Endodermal cell (in vitro differentiated cells): ENCODE data around the gene NTRK2. TPM values are rescaled to one million over a fixed set of nuclear protein-coding genes. Genes with fewer than 3 reads are reported as not detected.

Experiments used
- DNase-seq: peaks from one replicate; pipeline ENCODE4 v3.0.0-alpha.2; 2017
- H3K27ac ChIP-seq: 2 replicates; pipeline ENCODE4 v1.5.1; 2013; ENCODE audit warnings: mild to moderate bottlenecking, low read depth, low read length, moderate library complexity
- H3K27me3 ChIP-seq: 2 replicates; pipeline ENCODE4 v1.6.1; 2013; ENCODE audit warnings: mild to moderate bottlenecking, low read length, moderate library complexity; ENCODE audit not compliant: insufficient read depth, control insufficient read depth, poor library complexity, severe bottlenecking
- H3K36me3 ChIP-seq: 2 replicates; pipeline ENCODE4 v1.7.0; 2013; ENCODE audit warnings: mild to moderate bottlenecking, low read length, moderate library complexity; ENCODE audit not compliant: control insufficient read depth, insufficient read depth
- H3K4me1 ChIP-seq: one replicate; pipeline ENCODE4 v1.7.0; 2013; ENCODE audit warnings: low read length; ENCODE audit not compliant: control insufficient read depth, insufficient read depth
- H3K4me3 ChIP-seq: 2 replicates; pipeline ENCODE4 v1.5.1; 2013; ENCODE audit warnings: mild to moderate bottlenecking, low read length, moderate library complexity
- H3K9ac ChIP-seq: 2 replicates; pipeline ENCODE4 v1.6.1; 2013; ENCODE audit warnings: mild to moderate bottlenecking, low read length, moderate library complexity; ENCODE audit not compliant: poor library complexity, severe bottlenecking; ENCODE audit errors: extremely low read depth
- H3K9me3 ChIP-seq: 2 replicates; pipeline ENCODE4 v1.6.1; 2013; ENCODE audit warnings: mild to moderate bottlenecking, low read length, moderate library complexity; ENCODE audit not compliant: control insufficient read depth
- H3K27ac Mint-ChIP-seq: 2 replicates; pipeline ENCODE4 v1.8.0; 2020; ENCODE audit warnings: mixed read lengths
- H3K27me3 Mint-ChIP-seq: 2 replicates; pipeline ENCODE4 v1.8.0; 2021; ENCODE audit warnings: mild to moderate bottlenecking, mixed read lengths; ENCODE audit not compliant: insufficient read depth
- H3K36me3 Mint-ChIP-seq: 2 replicates; pipeline ENCODE4 v1.8.0; 2020; ENCODE audit warnings: low read depth, mixed read lengths
- H3K4me1 Mint-ChIP-seq: 2 replicates; pipeline ENCODE4 v1.8.0; 2020; ENCODE audit warnings: mixed read lengths
- H3K4me3 Mint-ChIP-seq: 2 replicates; pipeline ENCODE4 v1.8.0; 2020; ENCODE audit warnings: mild to moderate bottlenecking, moderate library complexity, mixed read lengths
- H3K9me3 Mint-ChIP-seq: 2 replicates; pipeline ENCODE4 v1.8.0; 2020; ENCODE audit warnings: mild to moderate bottlenecking, mixed read lengths
- WGBS, 2 experiments: methylation state at CpG; one replicate each; pipeline versions ENCODE4 v1.1.5 to v1.1.7; 2013; ENCODE audit warnings: missing lambda C conversion rate in 2 of 2, mixed read lengths in 1 of 2; ENCODE audit not compliant: insufficient coverage in 1 of 2, insufficient read length in 1 of 2; 5-methylcytosine and 5-hydroxymethylcytosine counted together
- total RNA-seq, 2 donors: library from RNA; stranded (reverse); fragmentation: NEBNext Ultra II Directional in 1 of 2; extraction: Animal tissue kit (Norgen Biotek cat#: 25700) in 1 of 2; gene quantifications; 2 replicates in 1 of 2; 3 replicates in 1 of 2; pipeline ENCODE4 v1.2.1, GENCODE V29; 2021
- TF ChIP-seq, protein P1 (sequence below): fragments of 200-600 bp; sonication (generic); conservative IDR thresholded peaks from 2 replicates; pipeline ENCODE4 v1.5.0; 2021; ENCODE audit warnings: antibody characterized with exemption, mild to moderate bottlenecking

NTRK2 gene
- total RNA-seq, 2 donors from 2014 or later, result 0.09 to 0.18 TPM

GRCh38 chr9:84751921-84752320, 82.4 kb downstream of the NTRK2 start:
- Histone ChIP-seq H3K4me3 (no peak overlapping the region), H3K27ac (no peak overlapping the region), H3K9ac (no peak overlapping the region), H3K36me3 (no peaks in the 10 kb centered on the region), H3K9me3 (no peaks in the 10 kb centered on the region), H3K4me1 (no peaks in the 10 kb centered on the region), H3K27me3 (no peaks in the 10 kb centered on the region)
- Mint-ChIP-seq H3K27me3 (no peaks in the 10 kb centered on the region), H3K27ac (no peak overlapping the region), H3K36me3 (no peaks in the 10 kb centered on the region), H3K4me1 (peaks cover 7% of the 10 kb centered on the region), H3K9me3 (no peaks in the 10 kb centered on the region), H3K4me3 (no peak overlapping the region)
- TF ChIP-seq, protein P1, sequence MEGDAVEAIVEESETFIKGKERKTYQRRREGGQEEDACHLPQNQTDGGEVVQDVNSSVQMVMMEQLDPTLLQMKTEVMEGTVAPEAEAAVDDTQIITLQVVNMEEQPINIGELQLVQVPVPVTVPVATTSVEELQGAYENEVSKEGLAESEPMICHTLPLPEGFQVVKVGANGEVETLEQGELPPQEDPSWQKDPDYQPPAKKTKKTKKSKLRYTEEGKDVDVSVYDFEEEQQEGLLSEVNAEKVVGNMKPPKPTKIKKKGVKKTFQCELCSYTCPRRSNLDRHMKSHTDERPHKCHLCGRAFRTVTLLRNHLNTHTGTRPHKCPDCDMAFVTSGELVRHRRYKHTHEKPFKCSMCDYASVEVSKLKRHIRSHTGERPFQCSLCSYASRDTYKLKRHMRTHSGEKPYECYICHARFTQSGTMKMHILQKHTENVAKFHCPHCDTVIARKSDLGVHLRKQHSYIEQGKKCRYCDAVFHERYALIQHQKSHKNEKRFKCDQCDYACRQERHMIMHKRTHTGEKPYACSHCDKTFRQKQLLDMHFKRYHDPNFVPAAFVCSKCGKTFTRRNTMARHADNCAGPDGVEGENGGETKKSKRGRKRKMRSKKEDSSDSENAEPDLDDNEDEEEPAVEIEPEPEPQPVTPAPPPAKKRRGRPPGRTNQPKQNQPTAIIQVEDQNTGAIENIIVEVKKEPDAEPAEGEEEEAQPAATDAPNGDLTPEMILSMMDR, result no peak
- DNase-seq, result no peak
- WGBS, 2 experiments, result 93 to 100% methylated on average over 1 to 3 of the region's 3 CpGs

GRCh38 chr9:84754461-84754860, 84.9 kb downstream of the NTRK2 start:
- no peaks in the 10 kb centered on the region for H3K9me3 Mint-ChIP-seq

GRCh38 chr9:84754881-84755280, 85.4 kb downstream of the NTRK2 start:
- WGBS, 2 experiments, result 91 to 93% methylated on average over 4 to 5 of the region's 5 CpGs
- no peaks in the 10 kb centered on the region for H3K4me1 ChIP-seq
- no peak overlapping the region for H3K27ac Mint-ChIP-seq
- TF ChIP-seq, protein P1, result no peak
- no peaks in the 10 kb centered on the region for H3K9me3 Mint-ChIP-seq
- DNase-seq, result no peak
- H3K27ac ChIP-seq, result no peak overlapping the region
- no peaks in the 10 kb centered on the region for H3K27me3 Mint-ChIP-seq
- no peak overlapping the region for H3K4me3 ChIP-seq
- H3K4me1 Mint-ChIP-seq, result no peaks in the 10 kb centered on the region
- H3K9me3 ChIP-seq, result no peaks in the 10 kb centered on the region
- H3K9ac ChIP-seq, result no peak overlapping the region
- H3K4me3 Mint-ChIP-seq, result no peak overlapping the region
- no peaks in the 10 kb centered on the region for H3K36me3 ChIP-seq
- H3K36me3 Mint-ChIP-seq, result no peaks in the 10 kb centered on the region
- H3K27me3 ChIP-seq, result no peaks in the 10 kb centered on the region

More at GRCh38 chr9:84754461-84754860, 84.9 kb downstream of the NTRK2 start:
- Mint-ChIP-seq H3K4me3 (no peak overlapping the region), H3K4me1 (no peaks in the 10 kb centered on the region), H3K27ac (no peak overlapping the region), H3K27me3 (no peaks in the 10 kb centered on the region), H3K36me3 (no peaks in the 10 kb centered on the region)
- TF ChIP-seq, protein P1, result no peak
- WGBS, 2 experiments, result 93% methylated on average over 3 of the region's 3 CpGs
- Histone ChIP-seq H3K36me3 (no peaks in the 10 kb centered on the region), H3K27me3 (no peaks in the 10 kb centered on the region), H3K4me3 (no peak overlapping the region), H3K4me1 (no peaks in the 10 kb centered on the region), H3K9ac (no peak overlapping the region), H3K27ac (no peak overlapping the region), H3K9me3 (no peaks in the 10 kb centered on the region)
- DNase-seq, result no peak
